ENCODE data around the gene KCNT2.

DNA sequence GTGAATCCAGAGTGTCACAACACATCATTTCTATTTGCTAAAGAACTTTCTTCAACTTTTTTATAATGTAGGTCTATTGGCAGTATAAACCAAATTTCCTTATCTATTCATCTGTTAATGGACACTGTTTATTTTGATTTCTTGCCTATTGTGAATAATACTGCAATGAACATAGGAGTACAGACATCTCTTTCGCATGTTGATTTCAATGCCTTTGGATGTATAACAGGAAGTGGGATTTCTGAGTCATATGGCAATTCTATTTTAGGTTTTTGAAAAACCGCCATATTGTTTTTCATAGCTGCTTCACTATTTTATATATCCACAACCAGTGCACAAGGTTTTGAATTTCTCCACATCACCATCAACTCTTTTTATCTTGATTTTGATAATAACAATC, 198.7 kb downstream of the KCNT2 start:
- TF ChIP-seq KAT2B (IDR thresholded peaks at IDR 0.05; ENCODE audit: low read depth, low read length) = no peak
- no peak for TF ChIP-seq SMAD3 (CRISPR knock-in tag; conservative IDR thresholded peaks at IDR 0.05)
- no peak for TF ChIP-seq GTF2F1 (IDR thresholded peaks at IDR 0.05; ENCODE audit: low read depth, low read length)
- TF ChIP-seq ZZZ3 (IDR thresholded peaks at IDR 0.05) = no peak
- no peak for TF ChIP-seq NBN (IDR thresholded peaks at IDR 0.05; ENCODE audit: low read depth)
- no peak for TF ChIP-seq MED1 (CRISPR knock-in tag; IDR thresholded peaks at IDR 0.05; ENCODE audit: borderline replicate concordance)
- TF ChIP-seq, protein P1, sequence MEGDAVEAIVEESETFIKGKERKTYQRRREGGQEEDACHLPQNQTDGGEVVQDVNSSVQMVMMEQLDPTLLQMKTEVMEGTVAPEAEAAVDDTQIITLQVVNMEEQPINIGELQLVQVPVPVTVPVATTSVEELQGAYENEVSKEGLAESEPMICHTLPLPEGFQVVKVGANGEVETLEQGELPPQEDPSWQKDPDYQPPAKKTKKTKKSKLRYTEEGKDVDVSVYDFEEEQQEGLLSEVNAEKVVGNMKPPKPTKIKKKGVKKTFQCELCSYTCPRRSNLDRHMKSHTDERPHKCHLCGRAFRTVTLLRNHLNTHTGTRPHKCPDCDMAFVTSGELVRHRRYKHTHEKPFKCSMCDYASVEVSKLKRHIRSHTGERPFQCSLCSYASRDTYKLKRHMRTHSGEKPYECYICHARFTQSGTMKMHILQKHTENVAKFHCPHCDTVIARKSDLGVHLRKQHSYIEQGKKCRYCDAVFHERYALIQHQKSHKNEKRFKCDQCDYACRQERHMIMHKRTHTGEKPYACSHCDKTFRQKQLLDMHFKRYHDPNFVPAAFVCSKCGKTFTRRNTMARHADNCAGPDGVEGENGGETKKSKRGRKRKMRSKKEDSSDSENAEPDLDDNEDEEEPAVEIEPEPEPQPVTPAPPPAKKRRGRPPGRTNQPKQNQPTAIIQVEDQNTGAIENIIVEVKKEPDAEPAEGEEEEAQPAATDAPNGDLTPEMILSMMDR (IDR thresholded peaks at IDR 0.05 in 2 of 3, conservative IDR thresholded peaks at IDR 0.05 in 1 of 3; ENCODE audit: insufficient read depth in 2 of 3, low read depth in 1 of 3, low read length in 3 of 3) = no peak
- no peak for TF ChIP-seq ZNF707 (CRISPR knock-in tag; conservative IDR thresholded peaks at IDR 0.05)
